Activated CD8-positive, alpha-beta memory T cell treated with anti-CD3 and anti-CD28 coated beads for 1 hour (primary cell): Measurements from ENCODE around the gene DEDD2.

Source experiments
- DNase-seq, 2 donors: peaks; one replicate each; pipeline ENCODE4 v3.0.0-alpha.2; 2020; ENCODE audit warnings: low read depth in 1 of 2; ENCODE audit errors: extremely low read depth in 1 of 2

DEDD2 gene

DNA sequence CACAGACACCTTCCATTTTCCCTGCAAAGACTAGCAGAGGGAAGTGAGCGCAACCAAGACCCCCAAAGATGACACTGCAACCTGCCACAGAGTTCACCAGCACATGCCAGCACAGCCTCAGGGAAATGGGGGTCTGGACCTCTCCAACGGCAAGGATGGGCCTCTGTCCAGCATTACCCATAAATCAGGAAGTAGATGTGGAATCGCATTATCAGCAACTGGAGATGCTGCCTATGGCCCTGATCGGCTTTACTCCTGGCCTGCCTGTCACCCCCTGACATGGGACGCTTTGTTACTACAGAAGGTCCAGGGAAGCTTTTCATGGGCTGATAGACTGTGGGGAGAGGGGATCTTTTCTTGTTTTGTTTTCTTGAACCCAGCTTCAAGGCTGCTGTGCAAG lies 43.8 kb downstream of the DEDD2 start:
- DNase-seq: no peak

DNA sequence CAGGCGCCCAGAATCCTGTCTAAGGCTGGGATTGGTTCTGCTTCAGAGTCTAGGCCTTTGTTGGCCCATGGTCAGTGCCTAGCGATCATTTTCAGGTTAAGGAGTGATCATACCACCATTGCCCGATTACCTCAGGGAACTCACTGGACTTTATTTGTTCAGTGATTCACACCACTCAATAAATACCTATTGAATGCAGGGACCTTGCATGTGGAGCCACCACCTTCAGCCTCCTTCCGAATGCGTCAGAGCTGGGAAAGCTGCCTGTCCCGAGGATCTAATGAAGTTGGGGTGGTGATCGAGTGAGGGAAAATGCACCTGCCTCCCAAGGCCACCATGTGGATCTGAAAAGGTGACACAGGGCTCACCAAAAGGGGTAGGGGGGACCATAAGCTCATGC lies 45.2 kb downstream of the DEDD2 start:
- DNase-seq: no peak

GRCh38 chr19:42170715-42171114 lies 46.8 kb downstream of the DEDD2 start:
- no peak for DNase-seq

DNA sequence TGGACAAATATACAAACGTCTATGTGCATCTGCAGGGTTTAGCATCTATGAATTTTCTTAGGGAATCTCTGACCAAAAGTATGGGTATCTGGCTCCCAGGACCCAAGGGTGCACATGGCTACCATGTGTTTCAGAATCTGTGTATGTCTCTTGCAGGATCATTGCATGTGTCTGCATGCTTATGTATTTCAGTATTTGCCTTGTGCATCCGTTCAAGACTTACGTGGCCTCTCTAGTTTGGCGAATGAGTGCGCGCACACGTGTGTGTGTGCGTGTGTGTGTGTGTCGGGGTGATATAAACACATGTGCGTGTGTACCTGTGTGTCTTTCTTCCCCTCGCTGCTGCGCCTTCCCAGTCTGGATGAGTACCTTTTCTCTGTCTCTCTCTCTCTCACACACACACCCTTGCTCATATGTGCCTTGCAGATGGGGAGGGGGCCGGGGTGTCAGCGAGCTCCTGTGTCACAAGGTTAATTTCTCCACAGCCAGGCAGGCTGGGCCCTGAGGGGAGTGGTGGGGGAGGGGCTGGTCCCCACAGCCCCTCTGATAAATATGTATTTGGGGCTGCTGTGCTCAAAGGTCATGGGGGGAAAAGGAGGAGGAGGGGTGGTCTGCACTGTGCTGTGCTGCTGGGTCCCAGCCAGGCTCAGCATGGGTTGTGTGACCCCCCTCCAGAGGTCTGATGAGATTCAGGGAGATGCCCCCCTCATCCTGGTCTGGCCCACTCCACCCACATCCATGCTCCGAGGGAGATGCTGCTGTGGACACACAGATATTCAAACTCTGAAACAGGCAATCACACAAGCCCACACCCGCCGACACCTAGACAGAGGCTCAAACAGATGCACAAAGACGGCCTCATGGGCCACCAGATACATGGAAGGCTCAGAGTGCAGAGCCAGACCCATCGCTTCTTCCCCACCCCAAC lies 47.7 kb downstream of the DEDD2 start:
- no peak for DNase-seq

GRCh38 chr19:42168206-42168605 lies 49.3 kb downstream of the DEDD2 start:
- DNase-seq: no peak

GRCh38 chr19:42166316-42166715 lies 51.2 kb downstream of the DEDD2 start:
- no peak for DNase-seq

- no peak for DNase-seq
These were observed 52.3 kb downstream of the DEDD2 start for GRCh38 chr19:42165146-42165545.

GRCh38 chr19:42161616-42162263 lies 55.7 kb downstream of the DEDD2 start:
- DNase-seq: no peak

- no peak for DNase-seq
These were observed 57.5 kb downstream of the DEDD2 start for GRCh38 chr19:42159942-42160341.

DNA sequence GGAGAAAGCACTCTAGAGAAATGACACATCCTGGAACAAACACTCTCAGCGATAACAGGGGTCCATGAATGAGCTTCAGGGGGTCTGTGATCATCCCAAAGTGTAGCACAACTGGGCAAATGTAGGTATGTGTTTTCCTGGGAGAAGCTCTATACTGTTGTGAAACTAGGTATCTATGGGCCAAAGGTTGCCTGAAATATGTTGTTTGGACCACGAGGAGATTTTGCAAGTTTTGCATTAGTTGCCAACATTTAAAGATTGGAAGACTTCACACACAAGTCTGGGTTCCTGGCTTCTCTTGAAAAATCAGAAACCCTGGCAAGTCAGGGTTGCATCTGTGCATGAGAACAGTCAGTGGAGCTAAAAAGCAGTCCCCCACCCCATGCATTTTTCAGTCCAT lies 58.6 kb downstream of the DEDD2 start:
- DNase-seq: no peak

DNA sequence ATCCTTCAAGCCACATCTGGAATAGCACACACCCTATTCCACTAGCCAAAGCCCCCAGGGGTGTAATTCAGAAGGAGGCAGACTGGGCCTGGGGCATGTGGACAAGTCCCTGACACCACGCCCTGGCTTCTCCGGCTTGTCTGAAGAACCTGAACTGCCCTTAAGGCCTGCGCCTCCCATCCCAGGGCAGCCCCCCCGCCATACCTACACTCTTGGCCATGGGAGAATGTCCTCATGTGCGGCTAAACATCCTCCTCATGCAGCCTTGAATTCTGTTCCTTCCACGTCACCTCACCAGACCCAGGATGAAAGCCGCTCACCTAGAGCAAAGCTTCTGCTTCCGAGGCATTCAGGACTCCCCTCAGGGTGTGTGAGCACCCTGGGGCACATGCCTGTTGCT lies 60.9 kb downstream of the DEDD2 start:
- DNase-seq: no peak

DNA sequence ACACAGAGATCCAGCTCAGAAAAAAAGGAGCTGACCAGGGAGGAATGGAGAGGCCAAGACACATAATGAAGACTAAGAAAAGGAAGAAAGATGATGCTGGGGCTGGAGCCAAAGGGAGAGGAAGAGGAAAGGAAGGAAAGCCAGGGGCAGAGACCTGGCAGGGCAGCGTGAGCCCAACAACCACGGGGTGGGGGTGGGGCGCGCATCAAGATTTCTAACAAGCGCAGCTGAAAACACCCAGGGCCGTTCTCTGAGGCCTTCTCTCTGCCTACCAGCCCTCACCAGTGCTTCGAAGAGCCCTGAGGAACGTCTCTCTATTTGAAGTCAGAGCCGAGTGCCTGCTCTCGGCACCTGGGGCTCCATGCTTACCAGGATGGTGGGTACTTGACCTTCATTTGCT lies 61.7 kb downstream of the DEDD2 start:
- no peak for DNase-seq

DNA sequence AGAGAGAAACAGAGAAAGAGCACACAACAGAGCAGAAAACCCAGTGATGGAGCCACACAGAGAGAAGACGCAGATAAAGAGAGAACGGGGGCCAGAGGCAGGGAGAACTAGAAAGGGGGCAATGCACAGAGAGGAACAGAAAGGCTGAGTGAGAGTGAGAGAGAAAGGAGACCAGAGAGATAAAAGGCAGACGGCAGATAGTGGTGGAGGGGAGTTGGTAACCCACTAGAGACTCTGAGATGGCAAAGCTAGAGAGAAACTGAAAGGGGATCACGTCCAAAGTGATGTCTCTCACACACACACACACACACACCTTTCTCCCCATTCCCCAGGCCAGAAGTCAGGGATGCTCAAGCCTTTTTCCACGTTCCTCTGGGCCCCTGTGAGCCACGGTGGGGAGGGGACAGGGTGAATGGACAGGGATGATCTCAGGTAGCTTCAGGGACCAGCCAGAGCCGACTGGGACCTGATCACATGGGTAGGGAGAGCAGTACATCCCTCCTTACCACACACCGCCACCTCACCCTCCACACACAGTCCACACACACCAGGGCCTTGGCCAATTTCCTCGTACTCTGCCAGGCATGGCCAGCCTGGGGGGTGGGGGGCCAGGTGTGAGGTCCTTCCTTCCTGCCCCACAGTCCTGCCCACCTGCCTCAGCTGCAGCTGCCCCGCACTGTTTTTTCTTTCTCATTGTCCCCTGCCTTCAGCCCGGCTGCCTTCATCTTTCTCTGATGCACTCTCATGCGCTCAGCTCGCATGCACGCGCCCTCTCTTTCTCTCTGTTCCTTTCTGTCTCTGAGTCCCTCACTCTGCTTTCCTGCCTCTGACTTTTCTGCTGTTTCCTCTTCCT lies 62.8 kb downstream of the DEDD2 start:
- no peak for DNase-seq

DNA sequence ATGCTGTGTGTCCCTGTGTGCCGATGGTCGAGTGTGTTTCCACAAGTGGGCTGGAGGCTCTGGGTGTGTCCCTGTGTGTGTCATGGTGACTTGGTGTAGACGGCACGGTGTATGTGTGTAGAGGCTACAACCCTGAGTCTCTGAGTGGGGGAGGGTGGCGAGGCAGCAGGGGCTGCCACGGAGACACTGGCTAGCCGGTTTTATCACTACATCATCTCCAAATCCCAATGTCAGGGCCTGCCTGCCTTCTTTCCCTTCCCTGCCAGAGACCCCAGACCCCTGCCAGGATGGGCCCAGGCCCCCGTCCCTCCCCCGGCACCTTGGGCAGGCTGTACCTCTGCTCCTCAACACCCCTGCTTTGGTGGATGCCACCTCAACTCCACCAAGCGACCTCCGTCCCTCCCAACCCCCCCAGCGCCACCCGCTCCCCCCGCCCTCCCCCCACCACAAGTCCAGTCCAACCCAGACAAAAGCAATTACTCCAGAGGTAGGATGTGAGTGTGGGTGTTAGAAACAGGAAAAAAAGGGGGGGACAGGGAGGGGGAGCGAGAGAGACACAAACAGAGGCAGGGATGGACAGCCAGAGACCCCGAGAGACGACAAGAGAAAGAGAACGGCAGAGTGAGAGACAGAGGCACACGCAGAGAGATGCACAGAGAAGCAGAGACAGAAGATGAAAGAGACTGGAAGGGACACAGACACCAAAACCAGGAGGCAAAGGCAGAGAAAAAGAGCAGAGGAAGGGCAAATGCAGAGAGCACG lies 63.6 kb downstream of the DEDD2 start:
- DNase-seq: no peak

GRCh38 chr19:42152910-42153671 lies 64.4 kb downstream of the DEDD2 start:
- no peak for DNase-seq

DNA sequence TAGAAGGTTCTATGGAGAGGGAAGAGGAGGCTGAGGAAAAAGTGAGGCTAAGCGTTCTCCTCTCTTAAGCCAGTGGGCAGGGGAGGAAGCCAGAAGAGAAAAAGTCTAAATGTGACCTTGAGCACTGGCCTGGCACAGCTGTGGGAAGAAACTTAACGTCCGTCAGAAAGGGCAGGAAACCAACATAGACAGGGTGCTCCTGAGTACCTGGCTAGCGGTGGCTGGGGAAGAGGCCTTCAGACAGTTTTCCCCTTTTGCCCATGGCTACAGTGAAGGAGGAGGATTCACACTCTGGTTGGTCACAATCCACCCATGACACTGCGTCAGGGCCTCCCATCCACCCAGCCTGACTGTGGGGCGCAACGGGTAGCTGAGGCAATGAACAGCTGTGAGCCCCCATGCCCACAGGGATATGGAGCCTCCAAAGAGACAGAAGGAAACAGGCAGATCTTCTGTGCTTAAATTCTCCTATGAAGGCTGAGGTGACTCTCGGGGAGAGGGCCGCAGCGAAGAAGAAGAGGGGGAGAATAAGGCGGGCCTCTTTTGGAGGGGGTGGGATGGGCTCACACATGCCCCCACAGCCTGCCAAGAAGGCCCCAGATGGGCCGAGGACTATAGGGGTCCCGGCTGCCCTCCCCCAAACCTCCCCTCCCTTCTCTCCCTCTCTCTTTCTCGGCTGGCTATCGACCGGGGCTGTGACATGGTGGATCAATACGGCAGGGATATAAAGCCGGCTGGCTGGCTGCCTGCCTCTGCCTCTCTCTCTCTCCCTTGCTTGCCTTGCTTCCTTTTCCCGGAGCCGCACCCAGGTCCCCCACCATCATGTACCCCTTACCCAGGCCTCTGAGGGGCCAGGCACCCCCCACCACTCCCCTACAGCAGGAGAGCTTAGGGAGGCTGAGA lies 65.4 kb downstream of the DEDD2 start:
- DNase-seq: no peak

DNA sequence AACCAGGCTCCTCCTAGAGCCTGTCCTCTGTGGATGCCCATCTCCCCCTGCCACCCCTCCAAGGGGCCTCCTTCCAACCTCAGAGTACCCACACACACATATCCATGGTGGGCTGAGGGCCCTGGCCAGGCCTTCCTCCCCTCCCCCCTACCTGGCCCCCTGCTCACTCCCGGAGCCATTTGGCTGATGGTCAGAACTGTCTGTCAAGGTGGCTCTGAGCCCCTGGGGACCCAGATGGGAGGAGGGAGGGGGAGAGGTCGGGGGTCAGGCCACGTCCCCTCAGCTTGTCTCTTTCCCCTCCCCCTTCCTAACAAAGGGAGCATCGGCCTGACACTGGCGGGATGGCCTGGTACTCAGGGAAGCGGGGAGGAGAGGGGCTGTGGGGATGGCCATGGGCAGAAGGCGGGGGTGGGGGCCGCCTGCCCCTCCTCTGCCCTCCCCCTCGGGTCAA lies 66.5 kb downstream of the DEDD2 start:
- DNase-seq: no peak

- DNase-seq: no peak
These were observed 67.1 kb downstream of the DEDD2 start for GRCh38 chr19:42150364-42150763.
